Esophagus muscularis mucosa (tissue), 4 donors: ENCODE data around the gene FRMD1. TPM values are rescaled to one million over a fixed set of nuclear protein-coding genes. Genes with fewer than 3 reads are reported as not detected.

Experiments
- DNase-seq: peaks from one replicate; pipeline ENCODE4 v3.0.0-alpha.2; 2017; ENCODE audit errors: extremely low spot score
- H3K27ac ChIP-seq, 4 donors: fragments of 200-600 bp; sonication (generic); replicated peaks in 1 of 4; 1 replicate in 3 of 4; 2 replicates in 1 of 4; pipeline ENCODE4 v1.5.1; 2016 to 2019; ENCODE audit warnings: mild to moderate bottlenecking in 1 of 4
- H3K27me3 ChIP-seq, 4 donors: fragments of 200-600 bp; sonication (generic); one replicate each; pipeline versions ENCODE4 v1.5.1 to v1.6.0; 2016 to 2019
- H3K36me3 ChIP-seq, 4 donors: fragments of 200-600 bp; sonication (generic); one replicate each; pipeline ENCODE4 v1.5.1; 2016 to 2019
- H3K4me1 ChIP-seq, 4 donors: fragments of 200-600 bp; sonication (generic); one replicate each; pipeline ENCODE4 v1.5.1; 2016 to 2019
- H3K4me3 ChIP-seq, 4 donors: fragments of 200-600 bp; sonication (generic); 1 replicate in 2 of 4; 2 replicates in 2 of 4; pipeline ENCODE4 v1.5.1; 2016 to 2019; ENCODE audit warnings: mild to moderate bottlenecking in 4 of 4, moderate library complexity in 1 of 4
- H3K9me3 ChIP-seq, 4 donors: fragments of 200-600 bp; sonication (generic); 1 replicate in 3 of 4; 2 replicates in 1 of 4; pipeline ENCODE4 v1.5.1; 2016 to 2019
- CTCF ChIP-seq, 3 experiments: fragments of 200-600 bp in 2 of 3; fragments of 450-650 bp in 1 of 3; sonication (generic) in 2 of 3; IDR thresholded peaks; one replicate each; pipeline ENCODE4 v1.5.1; 2017 to 2019; ENCODE audit warnings: antibody characterized with exemption in 3 of 3, mild to moderate bottlenecking in 2 of 3, moderate library complexity in 1 of 3
- EP300 ChIP-seq: sonication (generic); formaldehyde crosslinking; IDR thresholded peaks from one replicate; pipeline ENCODE4 v1.6.1; 2017; ENCODE audit warnings: antibody characterized with exemption
- POLR2A ChIP-seq: fragments of 450-650 bp; IDR thresholded peaks from one replicate; pipeline ENCODE4 v1.6.1; 2017; ENCODE audit warnings: antibody characterized with exemption, moderate library complexity, mild to moderate bottlenecking, low read depth
- POLR2AphosphoS5 ChIP-seq, 2 donors: sonication (generic); formaldehyde crosslinking; IDR thresholded peaks; one replicate each; pipeline ENCODE4 v1.6.1; 2017; ENCODE audit warnings: antibody characterized with exemption in 2 of 2
- WGBS: methylation state at CpG from one replicate; pipeline ENCODE4 v1.1.5; 2018; 5-methylcytosine and 5-hydroxymethylcytosine counted together
- intact Hi-C: fragments of 100-400 bp; cut with DNase I; formaldehyde crosslinking; loops from one replicate; pipeline ENCODE4 v1.15.1; 2023
- total RNA-seq, 4 donors: library from RNA; depleted of rRNA; stranded (reverse); fragments of >200 nt; gene quantifications; one replicate each; pipeline versions ENCODE4 v1.1.0 to v1.2.1, GENCODE V29; 2016

The FRMD1 gene
- total RNA-seq, 4 donors from 2014 or later = 0.17 TPM; not detected in 3

DNA sequence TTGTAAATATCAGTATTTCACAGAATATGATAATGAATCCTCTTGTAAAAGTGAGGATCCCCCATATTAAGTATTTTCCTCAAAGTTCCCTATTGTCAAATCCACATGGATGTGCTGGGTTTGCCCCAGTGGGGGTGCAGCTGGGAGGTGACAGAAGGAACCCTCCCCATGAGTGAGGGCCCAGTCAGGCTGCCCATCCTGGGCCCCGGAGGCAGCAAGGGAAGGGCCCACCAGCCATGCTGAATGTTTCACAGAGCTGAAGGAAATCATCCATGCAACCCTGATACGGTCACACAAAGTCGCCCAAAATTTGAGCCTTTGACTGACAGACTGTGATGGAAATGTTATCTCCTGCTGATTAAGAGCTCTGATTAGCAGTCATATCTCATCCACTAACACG is 39.7 kb downstream of the FRMD1 start:
- H3K4me1 ChIP-seq = peaks cover 10 to 19% (median 14%) of the 10 kb centered on the region in 4 donors
- DNase-seq = no peak
- H3K4me3 ChIP-seq = no peak overlapping the region
- intact Hi-C loops = no loop called here
- H3K9me3 ChIP-seq = peaks cover 0 to 21% (median 5%) of the 10 kb centered on the region in 4 donors
- H3K27ac ChIP-seq = no peak overlapping the region
- WGBS = 98% methylated on average over 4 of the region's 4 CpGs
- H3K36me3 ChIP-seq = no peaks in the 10 kb centered on the region
- no peaks in the 10 kb centered on the region for H3K27me3 ChIP-seq
- no peak for TF ChIP-seq POLR2AphosphoS5 (IDR thresholded peaks at IDR 0.05)
- TF ChIP-seq POLR2A = no peak
- TF ChIP-seq EP300 = no peak
- TF ChIP-seq CTCF (IDR thresholded peaks at IDR 0.05) = no peak

GRCh38 chr6:168038576-168039140 is 40.4 kb downstream of the FRMD1 start:
- H3K9me3 ChIP-seq = peaks cover 0 to 21% (median 5%) of the 10 kb centered on the region in 4 donors
- no peak overlapping the region for H3K27ac ChIP-seq
- H3K4me1 ChIP-seq = peaks cover 10 to 19% (median 14%) of the 10 kb centered on the region in 4 donors
- no peaks in the 10 kb centered on the region for H3K36me3 ChIP-seq
- whole genome bisulfite sequencing = 96% methylated on average over 13 of the region's 13 CpGs
- DNase-seq = no peak
- H3K27me3 ChIP-seq = no peaks in the 10 kb centered on the region
- intact Hi-C loops = no loop called here
- no peak for TF ChIP-seq CTCF (IDR thresholded peaks at IDR 0.05)
- TF ChIP-seq EP300 = no peak
- TF ChIP-seq POLR2A = no peak
- TF ChIP-seq POLR2AphosphoS5 (IDR thresholded peaks at IDR 0.05) = no peak
- H3K4me3 ChIP-seq = no peak overlapping the region

DNA sequence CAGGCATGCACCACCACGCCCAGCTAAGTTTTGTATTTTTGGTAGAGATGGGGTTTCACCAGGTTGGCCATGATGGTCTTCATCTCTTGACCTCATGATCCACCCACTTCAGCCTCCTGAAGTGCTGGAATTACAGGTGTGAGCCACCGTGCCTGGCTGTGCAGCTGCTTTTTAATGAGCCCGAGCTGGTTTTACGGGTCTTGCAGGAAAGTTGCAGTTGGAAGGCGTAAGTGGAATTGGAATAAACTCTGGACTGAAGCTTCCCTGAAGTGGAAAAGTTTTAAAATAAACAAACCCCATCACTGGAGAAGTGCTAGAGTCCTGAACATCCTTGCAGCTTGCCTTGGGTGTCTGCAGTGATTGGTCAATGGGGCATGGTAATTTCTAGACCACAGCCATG is 41.2 kb downstream of the FRMD1 start:
- H3K27me3 ChIP-seq = no peaks in the 10 kb centered on the region
- intact Hi-C loops = no loop called here
- TF ChIP-seq CTCF (IDR thresholded peaks at IDR 0.05) (no peak), POLR2AphosphoS5 (IDR thresholded peaks at IDR 0.05) (no peak), POLR2A (no peak), EP300 (no peak)
- H3K4me1 ChIP-seq = peaks cover 13 to 19% (median 15%) of the 10 kb centered on the region in 4 donors
- peaks cover 0 to 21% (median 5%) of the 10 kb centered on the region in 4 donors for H3K9me3 ChIP-seq
- peak overlapping the region in 2 of 4 donors; percentile 4 to 11 for H3K27ac ChIP-seq
- H3K4me3 ChIP-seq = no peak overlapping the region
- no peaks in the 10 kb centered on the region for H3K36me3 ChIP-seq
- no peak for DNase-seq
- 85% methylated on average over 4 of the region's 5 CpGs for WGBS

- Histone ChIP-seq H3K36me3 (no peaks in the 10 kb centered on the region), H3K27ac (peak overlapping the region in 2 of 4 donors; percentile 11 to 79), H3K27me3 (no peaks in the 10 kb centered on the region), H3K9me3 (peaks cover 0 to 21% (median 5%) of the 10 kb centered on the region in 4 donors), H3K4me1 (peaks cover 14 to 19% (median 18%) of the 10 kb centered on the region in 4 donors), H3K4me3 (no peak overlapping the region)
- no peak for DNase-seq
- peak; percentile 26 to 52 for TF ChIP-seq POLR2AphosphoS5 (IDR thresholded peaks at IDR 0.05)
- TF ChIP-seq CTCF (IDR thresholded peaks at IDR 0.05) = no peak
- 88% methylated on average over 6 of the region's 6 CpGs for WGBS
- intact Hi-C loops = no loop called here
These were observed 41.8 kb downstream of the FRMD1 start for GRCh38 chr6:168037242-168037641.
